Heart left ventricle (tissue), 16 donors: Measurements from ENCODE around the gene CCR3. TPM values are rescaled to one million over a fixed set of nuclear protein-coding genes. Genes with fewer than 3 reads are reported as not detected.

Source experiments
- ATAC-seq, 4 donors: fragments of 200-7000 bp; cut with Tn5 transposase; one replicate each; pipeline ENCODE4 v1.9.1; 2020 to 2022; ENCODE audit warnings: moderate library complexity in 4 of 4, mild to moderate bottlenecking in 3 of 4, moderate number of reproducible peaks in 1 of 4
- DNase-seq, 5 donors: peaks; one replicate each; pipeline ENCODE4 v3.0.0-alpha.2; 2020
- H3K27ac ChIP-seq, 12 donors: fragments of 200-600 bp; sonication (generic) in 4 of 12; one replicate each; pipeline versions ENCODE4 v1.5.0 to v1.8.0; 2016 to 2022; ENCODE audit warnings: mild to moderate bottlenecking in 2 of 12
- H3K27me3 ChIP-seq, 9 donors: fragments of 200-600 bp; sonication (generic) in 2 of 9; one replicate each; pipeline versions ENCODE4 v1.5.1 to v1.8.0; 2016 to 2022; ENCODE audit warnings: mild to moderate bottlenecking in 3 of 9
- H3K36me3 ChIP-seq, 9 donors: fragments of 200-600 bp; sonication (generic) in 2 of 9; one replicate each; pipeline versions ENCODE4 v1.5.0 to v1.8.0; 2018 to 2022; ENCODE audit warnings: mild to moderate bottlenecking in 2 of 9
- H3K4me1 ChIP-seq, 12 donors: fragments of 200-600 bp; sonication (generic) in 4 of 12; one replicate each; pipeline versions ENCODE4 v1.5.0 to v1.8.0; 2016 to 2022; ENCODE audit warnings: mild to moderate bottlenecking in 3 of 12
- H3K4me3 ChIP-seq, 12 donors: fragments of 200-600 bp; sonication (generic) in 4 of 12; one replicate each; pipeline versions ENCODE4 v1.5.0 to v1.8.0; 2017 to 2022; ENCODE audit warnings: mild to moderate bottlenecking in 9 of 12, moderate library complexity in 4 of 12
- H3K9me3 ChIP-seq, 12 donors: fragments of 200-600 bp; sonication (generic) in 4 of 12; one replicate each; pipeline versions ENCODE4 v1.5.0 to v1.8.0; 2016 to 2022; ENCODE audit warnings: mild to moderate bottlenecking in 1 of 12
- POLR2A ChIP-seq, 2 donors: fragments of 450-650 bp; IDR thresholded peaks; one replicate each; pipeline ENCODE4 v1.6.1; 2017; ENCODE audit warnings: antibody characterized with exemption in 2 of 2, mild to moderate bottlenecking in 2 of 2, moderate library complexity in 2 of 2
- WGBS, 4 donors: extraction: QIAGEN DNeasy Blood & Tissue Kit in 2 of 4; methylation state at CpG; one replicate each; pipeline versions ENCODE4 v1.1.5 to v1.1.7; 2013 to 2018; 5-methylcytosine and 5-hydroxymethylcytosine counted together
- intact Hi-C, 10 donors: fragments of 100-400 bp; cut with DNase I; formaldehyde crosslinking; loops; one replicate each; pipeline versions ENCODE4 v1.11.1 to v1.14.2; 2022
- polyA plus RNA-seq, 2 donors: library from polyadenylated mRNA; stranded (reverse); fragments of 200-250 nt; gene quantifications; one replicate each; pipeline ENCODE4 v1.2.3, GENCODE V29; 2013
- total RNA-seq, 9 donors: library from RNA; depleted of rRNA in 2 of 9; stranded (reverse); fragments of >200 nt in 2 of 9; fragmentation: NEBNext Ultra II Directional in 3 of 9; extraction: Animal tissue kit (Norgen Biotek cat#: 25700) in 3 of 9; gene quantifications; one replicate each; pipeline versions ENCODE4 v1.1.0 to v1.2.4, GENCODE V29; 2016 to 2023
- TF ChIP-seq, protein P1 (sequence below), 12 donors: fragments of 200-600 bp; sonication (generic) in 4 of 12; IDR thresholded peaks; one replicate each; pipeline versions ENCODE4 v1.5.0 to v1.8.0; 2018 to 2022; ENCODE audit warnings: antibody characterized with exemption in 12 of 12, mild to moderate bottlenecking in 5 of 12
- donor health status: ischemic (EF 13 %, LVEDD 7.1; RV severe dilation, severe dysfunction).
- donor health status: healthy with polysubstance abuse.
- donor health status: DM: no; HTN: yes; CAD: no.
- donor health status: DM: no; HTN: no; CAD: no.
- donor health status: ischemic (EF 25% LVEDD 6.9; RV normal size, moderate dysfunction).
- donor health status: ischemic (EF 25% LVEDD 5.7; RV mildly dilated, moderate dysfunction).
- donor health status: healthy.
- donor health status: DM: yes; HTN: yes; CAD: no.
- donor health status: ischemic (EF 35%, LVEDD 5.7; RV mildly dilated, moderate dysfunction).
- donor health status: nonischemic (EF 11% LVEDD 7.7; RV severe dilation, severe dysfunction).
- donor health status: DM: yes; HTN: yes; CAD: no.
- donor health status: PGD.
- donor health status: ischemic (EF 29% LVEDD 5.4; RV normal size, mild dysfunction).
- donor health status: nonischemic (EF 23%, LVEDD 6.1; RV moderate dilation, normal function).

Gene CCR3
- total and polyA plus RNA-seq, 11 donors = 0.20 to 0.27 TPM; not detected in 9

DNA sequence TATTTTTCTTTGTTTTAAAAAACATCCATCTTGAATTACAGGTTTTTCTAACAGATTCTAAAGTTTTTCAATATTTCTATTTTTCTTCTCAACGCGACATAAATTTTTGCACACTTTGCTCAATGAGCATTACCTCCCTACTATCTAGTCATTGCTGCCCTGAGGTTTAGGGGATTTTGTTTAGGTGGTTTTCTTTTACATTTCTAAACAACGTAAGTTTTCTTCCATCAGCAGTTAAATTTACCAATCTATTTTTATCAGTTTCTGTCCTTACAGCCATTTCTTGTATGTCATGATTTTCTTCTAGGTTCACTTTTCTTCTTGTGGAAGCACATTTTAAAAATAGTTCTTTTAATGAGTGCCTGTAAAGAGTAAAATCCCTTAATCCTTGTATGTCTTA, 62.5 kb downstream of the CCR3 start:
- Histone ChIP-seq H3K4me3 (no peak overlapping the region), H3K27me3 (peaks cover 0 to 2% (median 0%) of the 10 kb centered on the region in 9 donors), H3K4me1 (peaks cover 0 to 37% (median 0%) of the 10 kb centered on the region in 12 donors), H3K9me3 (no peaks in the 10 kb centered on the region), H3K36me3 (no peaks in the 10 kb centered on the region), H3K27ac (no peak overlapping the region)
- no peak for DNase-seq
- no peak for TF ChIP-seq POLR2A (IDR thresholded peaks at IDR 0.05)
- TF ChIP-seq, protein P1, sequence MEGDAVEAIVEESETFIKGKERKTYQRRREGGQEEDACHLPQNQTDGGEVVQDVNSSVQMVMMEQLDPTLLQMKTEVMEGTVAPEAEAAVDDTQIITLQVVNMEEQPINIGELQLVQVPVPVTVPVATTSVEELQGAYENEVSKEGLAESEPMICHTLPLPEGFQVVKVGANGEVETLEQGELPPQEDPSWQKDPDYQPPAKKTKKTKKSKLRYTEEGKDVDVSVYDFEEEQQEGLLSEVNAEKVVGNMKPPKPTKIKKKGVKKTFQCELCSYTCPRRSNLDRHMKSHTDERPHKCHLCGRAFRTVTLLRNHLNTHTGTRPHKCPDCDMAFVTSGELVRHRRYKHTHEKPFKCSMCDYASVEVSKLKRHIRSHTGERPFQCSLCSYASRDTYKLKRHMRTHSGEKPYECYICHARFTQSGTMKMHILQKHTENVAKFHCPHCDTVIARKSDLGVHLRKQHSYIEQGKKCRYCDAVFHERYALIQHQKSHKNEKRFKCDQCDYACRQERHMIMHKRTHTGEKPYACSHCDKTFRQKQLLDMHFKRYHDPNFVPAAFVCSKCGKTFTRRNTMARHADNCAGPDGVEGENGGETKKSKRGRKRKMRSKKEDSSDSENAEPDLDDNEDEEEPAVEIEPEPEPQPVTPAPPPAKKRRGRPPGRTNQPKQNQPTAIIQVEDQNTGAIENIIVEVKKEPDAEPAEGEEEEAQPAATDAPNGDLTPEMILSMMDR (IDR thresholded peaks at IDR 0.05) = no peak
- intact Hi-C loops = no loop called here
- no peak for ATAC-seq
- WGBS, 4 donors = 86 to 90% (median 89%) methylated on average over 3 of the region's 3 CpGs

DNA sequence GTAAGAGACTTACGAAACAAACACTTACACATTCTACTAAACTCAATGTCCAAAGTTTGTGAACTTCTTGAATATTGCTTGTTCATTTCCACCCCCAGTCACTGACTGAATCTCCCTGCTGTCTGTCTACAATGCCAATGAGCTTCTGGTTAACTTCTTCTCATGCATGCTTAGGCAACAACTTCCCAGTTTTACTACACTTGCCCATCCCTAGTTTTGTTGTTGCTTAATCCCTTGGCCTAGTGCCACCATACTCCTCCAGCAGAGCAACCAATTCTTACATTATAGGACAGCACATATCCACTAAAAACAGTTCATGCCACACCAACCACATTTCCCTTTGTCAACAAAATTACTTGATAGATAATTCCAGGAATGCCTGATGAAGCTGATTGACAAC, 70.7 kb downstream of the CCR3 start:
- TF ChIP-seq POLR2A (IDR thresholded peaks at IDR 0.05) = no peak
- TF ChIP-seq, protein P1 (IDR thresholded peaks at IDR 0.05) = no peak
- Histone ChIP-seq H3K4me1 (peaks cover 0 to 61% (median 0%) of the 10 kb centered on the region in 12 donors), H3K9me3 (no peaks in the 10 kb centered on the region), H3K4me3 (no peak overlapping the region), H3K27ac (peak overlapping the region in 1 of 12 donors; percentile 83), H3K36me3 (no peaks in the 10 kb centered on the region), H3K27me3 (peaks cover 0 to 8% (median 0%) of the 10 kb centered on the region in 9 donors)
- peak in 4 of 5 donors; percentile 28 to 41 (median 35) for DNase-seq
- peak in 3 of 4 donors; percentile 61 to 77 (median 62) for ATAC-seq
- intact Hi-C loops = no loop called here
- 62 to 85% (median 77%) methylated on average over 1 of the region's 1 CpG for WGBS, 4 donors

DNA sequence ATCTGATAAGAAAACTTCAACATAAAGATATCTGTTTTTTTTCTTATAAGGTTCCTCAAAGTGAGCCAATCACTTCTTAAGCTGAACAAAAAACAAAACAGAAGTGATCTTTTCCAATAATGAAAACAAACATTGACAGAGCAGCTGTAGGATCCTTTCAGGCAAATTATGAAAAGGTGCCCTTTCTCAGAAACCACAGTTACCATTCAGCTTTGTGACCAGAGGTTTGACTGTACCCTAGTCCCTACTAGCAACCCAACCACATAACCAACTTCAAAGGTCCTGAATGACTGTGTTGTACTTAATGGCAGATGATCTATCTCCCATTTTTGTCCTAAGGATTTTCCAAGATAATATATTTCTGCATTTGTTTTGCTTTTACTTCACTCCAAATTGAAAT, 72.3 kb downstream of the CCR3 start:
- Histone ChIP-seq H3K4me3 (no peak overlapping the region), H3K27me3 (peaks cover 0 to 8% (median 0%) of the 10 kb centered on the region in 9 donors), H3K36me3 (no peaks in the 10 kb centered on the region), H3K4me1 (peaks cover 0 to 61% (median 0%) of the 10 kb centered on the region in 12 donors), H3K27ac (peak overlapping the region in 1 of 12 donors; percentile 21), H3K9me3 (no peaks in the 10 kb centered on the region)
- ATAC-seq = no peak
- no peak for DNase-seq
- intact Hi-C loops = no loop called here
- TF ChIP-seq, protein P1 (IDR thresholded peaks at IDR 0.05) = no peak
- no peak for TF ChIP-seq POLR2A (IDR thresholded peaks at IDR 0.05)

DNA sequence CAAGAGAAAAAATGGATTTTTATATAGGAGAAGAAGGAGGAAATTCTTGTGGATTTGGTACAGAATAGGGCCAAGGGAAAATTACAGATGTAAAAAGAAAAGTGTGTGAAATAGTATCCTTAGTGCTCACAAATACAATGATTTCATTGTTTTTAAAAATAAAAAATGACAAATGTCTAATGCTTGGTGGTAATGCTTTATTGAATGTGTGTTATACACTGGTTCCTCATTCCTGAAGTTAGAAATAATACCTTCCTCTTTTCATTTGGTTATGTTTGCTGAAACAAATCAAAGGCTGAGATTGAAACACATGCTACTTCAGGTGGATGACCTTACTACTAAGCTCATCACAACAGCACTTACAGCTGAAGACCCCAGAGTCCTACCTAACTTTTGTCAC, 73.9 kb downstream of the CCR3 start:
- DNase-seq (no peak), ATAC-seq (no peak)
- Histone ChIP-seq H3K4me3 (no peak overlapping the region), H3K27me3 (peaks cover 0 to 11% (median 0%) of the 10 kb centered on the region in 9 donors), H3K4me1 (peaks cover 0 to 52% (median 0%) of the 10 kb centered on the region in 12 donors), H3K36me3 (no peaks in the 10 kb centered on the region), H3K27ac (peak overlapping the region in 1 of 12 donors; percentile 59), H3K9me3 (no peaks in the 10 kb centered on the region)
- TF ChIP-seq, protein P1 (IDR thresholded peaks at IDR 0.05) = no peak
- no peak for TF ChIP-seq POLR2A (IDR thresholded peaks at IDR 0.05)
- intact Hi-C loops = no loop called here

Other genes starting within 250 kb of the CCR3 start
- 100 to 1,000 TPM in 6 of 9 donors, 10 to 100 TPM in 3; 57.3 to 195 (median 149) TPM for gene FYCO1, start 246.6 kb upstream of the CCR3 start, total RNA-seq
- 10 to 100 TPM; 18.5 to 69.5 TPM for gene FYCO1, start 246.6 kb upstream of the CCR3 start, polyA plus RNA-seq
- gene XCR1, start 215.0 kb upstream of the CCR3 start, total RNA-seq = under 1 TPM in 4 of 9 donors, not detected in 5; 0.06 to 0.64 (median 0.23) TPM
- under 1 TPM in 1 of 2 donors, not detected in 1; 0.03 TPM for gene XCR1, start 215.0 kb upstream of the CCR3 start, polyA plus RNA-seq
- 10 to 100 TPM in 2 of 9 donors, 1 to 10 TPM in 7; 1.2 to 52.6 (median 2.4) TPM for gene CCR1, start 34.1 kb upstream of the CCR3 start, total RNA-seq
- gene CCR1, start 34.1 kb upstream of the CCR3 start, polyA plus RNA-seq = 1 to 10 TPM in 1 of 2 donors, under 1 TPM in 1; 0.61 to 1.6 TPM
- 10 to 100 TPM in 1 of 9 donors, 1 to 10 TPM in 3, under 1 TPM in 5; 0.35 to 10.5 (median 0.94) TPM for gene CCR2, start 111.7 kb downstream of the CCR3 start, total RNA-seq
- under 1 TPM; 0.23 to 0.53 TPM for gene CCR2, start 111.7 kb downstream of the CCR3 start, polyA plus RNA-seq
- 10 to 100 TPM in 1 of 9 donors, 1 to 10 TPM in 1, under 1 TPM in 7; 0.13 to 12.7 (median 0.46) TPM for gene CCR5, start 128.5 kb downstream of the CCR3 start, total RNA-seq
- under 1 TPM; 0.27 to 0.40 TPM for gene CCR5, start 128.5 kb downstream of the CCR3 start, polyA plus RNA-seq
- gene CCRL2, start 164.8 kb downstream of the CCR3 start, total RNA-seq = 1 to 10 TPM in 8 of 9 donors, under 1 TPM in 1; 0.70 to 8.1 (median 1.7) TPM
- 1 to 10 TPM; 1.1 to 1.9 TPM for gene CCRL2, start 164.8 kb downstream of the CCR3 start, polyA plus RNA-seq
- 10 to 100 TPM in 1 of 9 donors, 1 to 10 TPM in 8; 2.5 to 10.6 (median 3.1) TPM for gene LTF, start 222.4 kb downstream of the CCR3 start, total RNA-seq
- 1 to 10 TPM; 1.6 to 3.0 TPM for gene LTF, start 222.4 kb downstream of the CCR3 start, polyA plus RNA-seq